Rectal smooth muscle tissue (tissue), 1 donor: ENCODE measurements around the gene EIF4A3.

Experiments used
- H3K27ac ChIP-seq: one replicate; pipeline ENCODE4 v1.7.0; 2013; ENCODE audit warnings: low read depth, low read length, inconsistent platforms
- H3K27me3 ChIP-seq: one replicate; pipeline ENCODE4 v1.7.0; 2013; ENCODE audit warnings: low read length; ENCODE audit not compliant: control insufficient read depth, insufficient read depth
- H3K36me3 ChIP-seq: one replicate; pipeline ENCODE4 v1.7.0; 2013; ENCODE audit warnings: low read length; ENCODE audit not compliant: control insufficient read depth, insufficient read depth
- H3K4me1 ChIP-seq: one replicate; pipeline ENCODE4 v1.7.0; 2013; ENCODE audit warnings: low read length; ENCODE audit not compliant: control insufficient read depth, insufficient read depth
- H3K4me3 ChIP-seq: one replicate; pipeline ENCODE4 v1.7.0; 2013; ENCODE audit warnings: low read length
- H3K9ac ChIP-seq: one replicate; pipeline ENCODE4 v1.7.0; 2013; ENCODE audit warnings: low read length

EIF4A3 gene

GRCh38 chr17:80183581-80184422 lies 36.9 kb upstream of the EIF4A3 start:
- Histone ChIP-seq H3K4me1 (no peaks in the 10 kb centered on the region), H3K4me3 (no peak overlapping the region), H3K36me3 (no peaks in the 10 kb centered on the region), H3K27me3 (no peaks in the 10 kb centered on the region), H3K9ac (no peak overlapping the region), H3K27ac (no peak overlapping the region)

- Histone ChIP-seq H3K9ac (no peak overlapping the region), H3K27ac (no peak overlapping the region), H3K36me3 (no peaks in the 10 kb centered on the region), H3K4me3 (no peak overlapping the region), H3K4me1 (no peaks in the 10 kb centered on the region), H3K27me3 (no peaks in the 10 kb centered on the region)
Measured at GRCh38 chr17:80182845-80183223, 35.9 kb upstream of the EIF4A3 start.

DNA sequence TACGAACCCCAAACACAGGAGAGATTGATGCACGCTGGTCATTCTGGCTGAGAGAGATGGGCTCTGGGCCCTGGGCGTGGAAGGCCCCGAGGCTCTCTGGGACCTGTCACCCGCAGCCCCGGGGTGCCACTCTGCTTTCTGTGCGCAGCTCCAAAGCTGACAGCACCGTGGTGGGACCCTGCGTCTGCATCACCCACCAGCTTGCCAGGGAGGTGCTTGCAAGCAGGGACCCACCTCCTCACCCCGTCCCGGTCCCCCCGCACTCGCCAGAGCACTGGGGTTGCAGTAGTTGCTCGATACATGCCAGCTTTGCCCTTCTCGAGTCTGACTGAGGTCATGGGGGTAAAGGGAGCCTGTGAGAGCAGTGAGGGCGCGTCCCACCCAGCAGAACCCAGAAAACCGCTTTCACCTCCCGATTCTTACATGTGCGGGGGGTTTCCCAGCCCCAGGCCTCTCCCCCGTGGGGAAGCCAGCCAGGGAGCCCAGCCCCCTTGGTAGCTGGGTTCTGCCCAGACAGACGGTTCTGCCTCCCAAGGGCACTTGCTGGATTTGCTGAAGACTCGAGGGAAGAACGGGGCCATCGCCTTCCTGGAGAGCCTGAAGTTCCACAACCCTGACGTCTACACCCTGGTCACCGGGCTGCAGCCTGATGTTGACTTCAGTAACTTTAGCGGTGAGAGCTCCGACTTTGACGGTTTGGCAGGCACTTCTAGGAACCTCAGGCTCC lies 35.4 kb upstream of the EIF4A3 start:
- H3K4me1 ChIP-seq = no peaks in the 10 kb centered on the region
- no peaks in the 10 kb centered on the region for H3K27me3 ChIP-seq
- no peaks in the 10 kb centered on the region for H3K36me3 ChIP-seq
- no peak overlapping the region for H3K9ac ChIP-seq
- no peak overlapping the region for H3K4me3 ChIP-seq
- no peak overlapping the region for H3K27ac ChIP-seq

DNA sequence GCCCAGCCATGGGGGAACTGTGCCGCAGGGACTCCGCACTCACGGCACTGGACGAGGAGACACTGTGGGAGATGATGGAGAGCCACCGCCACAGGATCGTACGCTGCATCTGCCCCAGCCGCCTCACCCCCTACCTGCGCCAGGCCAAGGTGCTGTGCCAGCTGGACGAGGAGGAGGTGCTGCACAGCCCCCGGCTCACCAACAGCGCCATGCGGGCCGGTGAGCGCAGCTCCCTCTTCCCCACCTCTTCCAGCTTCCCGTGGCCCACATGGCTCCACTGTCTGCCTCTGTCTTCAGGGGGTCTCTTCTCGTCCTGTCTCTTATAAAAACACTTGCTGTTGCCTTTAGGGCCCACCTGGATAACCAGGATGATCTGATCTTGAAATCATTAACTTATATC lies 34.5 kb upstream of the EIF4A3 start:
- Histone ChIP-seq H3K4me1 (no peaks in the 10 kb centered on the region), H3K4me3 (no peak overlapping the region), H3K9ac (no peak overlapping the region), H3K36me3 (no peaks in the 10 kb centered on the region), H3K27ac (no peak overlapping the region), H3K27me3 (no peaks in the 10 kb centered on the region)

- no peaks in the 10 kb centered on the region for H3K27me3 ChIP-seq
- no peaks in the 10 kb centered on the region for H3K36me3 ChIP-seq
- no peak overlapping the region for H3K27ac ChIP-seq
- no peaks in the 10 kb centered on the region for H3K4me1 ChIP-seq
- H3K4me3 ChIP-seq = no peak overlapping the region
- no peak overlapping the region for H3K9ac ChIP-seq
Measured at GRCh38 chr17:80180192-80180591, 33.3 kb upstream of the EIF4A3 start.

DNA sequence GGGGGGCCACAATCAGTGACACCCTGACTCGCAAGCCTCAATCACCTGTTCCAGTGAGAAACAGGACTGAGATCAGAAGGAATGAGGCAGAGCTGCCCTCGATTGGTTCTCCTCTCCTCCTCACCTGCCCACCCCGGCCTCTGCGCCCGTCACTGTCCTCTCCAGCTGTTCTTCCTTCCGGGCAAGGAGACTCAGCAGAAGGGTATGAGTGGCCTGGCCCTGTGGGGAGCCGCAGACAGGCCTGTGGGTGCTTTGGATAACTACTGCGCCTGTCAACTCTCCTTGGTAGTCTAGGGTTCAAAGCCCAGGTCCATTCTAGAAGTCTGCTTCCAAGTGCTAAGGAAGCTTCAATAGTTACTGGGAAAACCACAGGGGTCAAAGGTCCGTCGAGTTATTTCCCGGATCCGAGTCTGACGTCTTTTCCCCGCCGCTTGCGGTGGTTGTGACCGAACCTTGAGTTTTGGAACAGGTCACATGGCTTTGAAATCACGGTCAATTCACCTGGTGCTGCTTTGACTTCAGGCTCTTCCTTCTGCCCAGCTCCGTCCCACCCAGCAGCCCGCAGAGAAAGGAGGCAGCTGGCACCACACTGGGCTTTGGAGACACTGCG lies 31.2 kb upstream of the EIF4A3 start:
- no peak overlapping the region for H3K27ac ChIP-seq
- no peaks in the 10 kb centered on the region for H3K36me3 ChIP-seq
- no peak overlapping the region for H3K9ac ChIP-seq
- no peaks in the 10 kb centered on the region for H3K4me1 ChIP-seq
- no peak overlapping the region for H3K4me3 ChIP-seq
- H3K27me3 ChIP-seq = no peaks in the 10 kb centered on the region

DNA sequence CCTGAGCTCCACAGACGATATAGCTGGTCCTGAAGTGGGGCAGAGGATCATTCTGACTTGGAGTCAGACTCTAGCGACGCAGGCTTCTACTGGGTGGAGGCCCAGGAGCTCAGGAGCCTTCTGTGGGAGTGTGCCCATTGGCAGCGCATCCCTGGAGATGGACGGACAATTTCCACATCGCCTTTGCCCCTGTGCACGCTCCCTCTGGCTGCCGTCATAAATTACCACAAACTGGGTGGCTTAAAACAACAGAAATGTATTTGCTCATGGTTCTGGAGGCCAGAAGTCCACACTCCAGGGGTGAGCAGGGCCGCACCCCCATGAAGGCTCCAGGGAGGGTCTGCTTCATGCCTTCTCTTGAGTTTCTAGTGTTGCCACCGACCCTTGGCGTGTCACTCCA lies 29.8 kb upstream of the EIF4A3 start:
- H3K4me3 ChIP-seq = no peak overlapping the region
- no peaks in the 10 kb centered on the region for H3K4me1 ChIP-seq
- H3K36me3 ChIP-seq = no peaks in the 10 kb centered on the region
- no peak overlapping the region for H3K9ac ChIP-seq
- H3K27ac ChIP-seq = no peak overlapping the region
- no peaks in the 10 kb centered on the region for H3K27me3 ChIP-seq

DNA sequence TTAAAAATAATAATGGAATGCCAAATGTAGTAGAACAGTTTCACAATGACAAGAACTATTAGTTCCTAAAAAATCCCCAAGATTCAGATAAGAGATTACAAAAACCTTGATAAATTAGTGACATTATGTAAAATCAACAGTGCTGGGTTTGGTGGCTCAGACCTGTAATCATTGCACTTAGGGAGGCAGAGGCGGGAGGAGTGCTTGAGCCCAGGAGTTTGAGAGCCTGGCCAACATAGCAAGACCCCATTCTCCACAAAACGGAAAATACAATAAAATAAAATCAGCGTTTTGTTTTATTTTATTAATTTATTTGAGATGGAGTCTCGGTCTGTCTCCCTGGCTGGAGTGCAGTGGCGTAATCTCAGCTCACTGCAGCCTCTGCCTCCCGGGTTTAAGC lies 27.0 kb upstream of the EIF4A3 start:
- no peak overlapping the region for H3K9ac ChIP-seq
- no peaks in the 10 kb centered on the region for H3K4me1 ChIP-seq
- H3K27ac ChIP-seq = no peak overlapping the region
- no peaks in the 10 kb centered on the region for H3K27me3 ChIP-seq
- no peak overlapping the region for H3K4me3 ChIP-seq
- no peaks in the 10 kb centered on the region for H3K36me3 ChIP-seq

DNA sequence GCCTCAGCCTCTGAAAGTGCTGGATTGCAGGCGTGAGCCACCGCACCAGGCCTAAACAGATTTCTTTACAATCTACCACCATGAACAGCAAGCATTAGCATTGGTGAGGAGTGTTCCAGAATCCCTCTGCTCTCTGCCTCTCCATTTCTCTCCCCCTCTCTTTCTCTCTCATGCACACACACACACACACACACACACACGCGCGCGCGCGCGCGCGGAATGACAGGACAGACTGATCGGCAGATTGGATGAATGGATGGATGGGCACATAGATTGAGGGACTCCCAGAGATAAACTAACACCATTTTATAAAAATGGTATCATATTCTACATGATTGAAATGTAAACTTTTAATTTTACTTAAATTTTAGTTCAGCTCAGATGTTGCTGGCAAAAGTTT lies 26.2 kb upstream of the EIF4A3 start:
- Histone ChIP-seq H3K4me3 (no peak overlapping the region), H3K4me1 (no peaks in the 10 kb centered on the region), H3K27ac (no peak overlapping the region), H3K27me3 (no peaks in the 10 kb centered on the region), H3K9ac (no peak overlapping the region), H3K36me3 (no peaks in the 10 kb centered on the region)

DNA sequence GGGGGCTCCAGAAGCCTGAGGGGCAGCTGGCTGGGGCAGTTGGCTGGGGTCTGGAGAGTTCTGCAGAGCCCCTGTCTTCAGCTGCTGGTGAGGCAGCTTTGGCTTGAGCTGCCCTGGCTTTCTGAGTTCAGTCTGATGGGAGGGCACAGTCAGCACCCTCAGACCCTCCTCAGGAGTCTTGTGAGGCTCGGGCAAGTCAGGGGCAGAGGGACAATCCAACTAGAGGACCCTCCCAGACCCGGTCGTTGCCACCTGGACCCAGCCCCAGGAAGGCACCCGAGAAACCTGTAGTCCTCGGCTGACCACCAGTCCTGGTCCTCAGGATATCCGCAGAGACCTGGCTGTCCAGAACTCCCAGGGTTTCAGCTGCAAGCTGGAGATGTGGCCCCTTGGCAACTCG lies 24.8 kb upstream of the EIF4A3 start:
- H3K27me3 ChIP-seq = no peaks in the 10 kb centered on the region
- no peak overlapping the region for H3K9ac ChIP-seq
- no peaks in the 10 kb centered on the region for H3K4me1 ChIP-seq
- H3K27ac ChIP-seq = no peak overlapping the region
- H3K36me3 ChIP-seq = no peaks in the 10 kb centered on the region
- no peak overlapping the region for H3K4me3 ChIP-seq

- no peak within 1 kb of the TSS for H3K27ac ChIP-seq
- H3K4me1 ChIP-seq = no peaks in the 10 kb centered on the region
- H3K27me3 ChIP-seq = no peaks in the 10 kb centered on the region
- no peak within 1 kb of the TSS for H3K4me3 ChIP-seq
- no peaks in the 10 kb centered on the region for H3K36me3 ChIP-seq
- H3K9ac ChIP-seq = no peak within 1 kb of the TSS
Measured at GRCh38 chr17:80169784-80170500, 23.0 kb upstream of the EIF4A3 start, which contains the start of gene CARD14. Gene CARD14, plus strand, starts transcription at chr17:80170030. Its CDS starts 11,409 bp downstream, at chr17:80181439.

DNA sequence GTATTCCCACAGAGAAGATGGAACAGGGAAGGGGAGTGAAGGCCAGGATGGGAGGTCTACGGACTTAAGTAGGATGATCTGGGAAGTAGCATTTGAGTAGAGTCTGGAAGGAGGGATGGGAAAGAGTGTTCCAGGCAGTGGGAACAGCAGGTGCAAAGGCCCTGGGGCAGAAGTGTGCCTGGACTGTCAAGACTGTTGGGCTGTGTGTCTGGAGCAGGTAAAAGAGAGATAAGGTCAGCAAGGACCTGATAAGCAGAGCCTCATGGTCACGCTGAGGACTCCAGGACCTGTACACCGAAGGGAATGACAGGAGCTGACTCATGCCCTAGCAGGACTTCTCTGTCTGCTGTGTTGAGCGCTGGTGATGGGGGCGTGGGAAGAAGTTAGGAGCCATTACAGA lies 22.2 kb upstream of the EIF4A3 start:
- H3K27ac ChIP-seq = no peak overlapping the region
- H3K36me3 ChIP-seq = no peaks in the 10 kb centered on the region
- H3K4me3 ChIP-seq = no peak overlapping the region
- H3K9ac ChIP-seq = no peak overlapping the region
- H3K27me3 ChIP-seq = no peaks in the 10 kb centered on the region
- H3K4me1 ChIP-seq = no peaks in the 10 kb centered on the region
